ENCODE results near the gene SELENBP1. TPM values are rescaled to one million over a fixed set of nuclear protein-coding genes. Genes with fewer than 3 reads are reported as not detected.
"Not testable (repeated sequence)": the region's sequence is repeated elsewhere in the genome, so short reads cannot be mapped to it uniquely, and the experiment has no call there.

SELENBP1 gene
- total RNA-seq, 1 donor from 2014 or later = 2.3 TPM

DNA sequence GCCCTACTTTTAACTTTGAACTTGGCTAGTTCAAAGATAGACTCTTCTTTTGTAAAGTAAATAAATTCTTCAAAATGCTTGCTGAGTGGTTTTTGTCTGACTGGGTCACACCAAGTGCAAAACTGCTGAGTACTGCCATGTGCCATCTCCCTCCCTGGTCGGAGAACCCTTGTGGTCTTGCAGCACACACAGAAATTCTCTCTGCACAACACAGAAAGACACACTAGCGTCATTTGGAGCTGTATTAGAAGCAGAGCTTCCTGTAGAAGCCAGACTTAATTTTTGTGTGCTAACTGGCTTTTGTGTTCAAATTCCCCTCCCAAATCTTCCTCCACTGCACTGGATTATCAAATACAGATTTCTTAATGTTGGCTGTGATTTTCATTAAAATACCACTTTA, 29.4 kb upstream of the SELENBP1 start:
- Histone ChIP-seq H3K4me3 (ENCODE audit: low read depth, low read length) (no peak overlapping the region), H3K27me3 (ENCODE audit: control insufficient read depth, insufficient read depth, low read length) (no peaks in the 10 kb centered on the region), H3K36me3 (ENCODE audit: control insufficient read depth, insufficient read depth, low read length) (peaks cover 11% of the 10 kb centered on the region)
- no peak for TF ChIP-seq CTCF (IDR thresholded peaks at IDR 0.05; ENCODE audit: insufficient read depth, low read length, poor library complexity, severe bottlenecking)
- DNase-seq (ENCODE audit: low read depth) = no peak

GRCh38 chr1:151401125-151401788, 28.8 kb upstream of the SELENBP1 start:
- no peak for TF ChIP-seq CTCF (IDR thresholded peaks at IDR 0.05; ENCODE audit: insufficient read depth, low read length, poor library complexity, severe bottlenecking)
- Histone ChIP-seq H3K27me3 (ENCODE audit: control insufficient read depth, insufficient read depth, low read length) (no peaks in the 10 kb centered on the region), H3K4me3 (ENCODE audit: low read depth, low read length) (no peak overlapping the region), H3K36me3 (ENCODE audit: control insufficient read depth, insufficient read depth, low read length) (peaks cover 10% of the 10 kb centered on the region)
- no peak for DNase-seq (ENCODE audit: low read depth)

GRCh38 chr1:151399324-151400171, 27.0 kb upstream of the SELENBP1 start, which contains the start of gene PSMB4:
Gene PSMB4 (plus strand): TSS chr1:151399573. CDS start chr1:151399588, 15 bp downstream.
- Histone ChIP-seq H3K4me3 (ENCODE audit: low read depth, low read length) (peak within 1 kb of the TSS; percentile 71), H3K27me3 (ENCODE audit: control insufficient read depth, insufficient read depth, low read length) (no peaks in the 10 kb centered on the region), H3K36me3 (ENCODE audit: control insufficient read depth, insufficient read depth, low read length) (no peaks in the 10 kb centered on the region)
- peak; percentile 81 for DNase-seq (ENCODE audit: low read depth)
- peak; percentile 29 for TF ChIP-seq CTCF (IDR thresholded peaks at IDR 0.05; ENCODE audit: insufficient read depth, low read length, poor library complexity, severe bottlenecking)

DNA sequence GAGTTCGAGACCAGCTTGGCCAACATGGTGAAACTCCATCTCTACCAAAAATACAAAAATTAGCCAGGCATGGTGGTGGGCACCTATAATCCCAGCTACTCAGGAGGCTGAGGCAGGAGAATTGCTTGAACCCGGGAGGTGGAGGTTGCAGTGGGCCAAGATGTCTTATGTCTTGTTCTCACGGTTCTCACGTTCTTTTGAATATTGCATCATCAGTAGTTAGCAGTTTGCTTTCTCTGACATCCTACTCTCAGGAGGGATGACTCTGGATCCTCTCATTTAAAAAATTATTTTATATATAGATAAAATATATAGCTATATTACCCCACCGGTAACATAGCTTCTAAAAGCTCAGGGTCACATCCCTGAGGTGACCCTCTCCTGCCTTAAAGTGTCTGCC, 23.8 kb upstream of the SELENBP1 start:
- not testable (repeated sequence) for H3K36me3 ChIP-seq (ENCODE audit: control insufficient read depth, insufficient read depth, low read length); H3K4me3 ChIP-seq (ENCODE audit: low read depth, low read length); H3K27me3 ChIP-seq (ENCODE audit: control insufficient read depth, insufficient read depth, low read length); DNase-seq (ENCODE audit: low read depth)

DNA sequence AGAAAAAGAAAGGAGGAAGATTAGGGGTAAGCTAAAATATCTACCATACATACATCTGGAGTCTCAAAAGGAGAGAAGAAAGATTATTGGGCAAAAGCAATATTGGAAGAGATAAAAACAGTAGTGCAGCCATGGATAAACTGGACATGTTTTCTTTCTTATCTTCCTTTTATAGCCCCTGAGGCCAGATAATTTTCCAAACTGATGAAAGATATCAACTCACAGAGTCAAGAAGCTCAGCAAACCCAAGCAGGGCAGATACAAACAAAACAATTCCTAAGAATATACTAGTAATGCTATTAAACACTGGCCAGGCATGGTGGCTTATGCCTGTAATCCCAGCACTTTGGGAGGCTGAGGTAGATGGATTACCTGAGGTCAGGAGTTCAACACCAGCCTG, 21.1 kb upstream of the SELENBP1 start:
- no peaks in the 10 kb centered on the region for H3K27me3 ChIP-seq (ENCODE audit: control insufficient read depth, insufficient read depth, low read length)
- TF ChIP-seq CTCF (IDR thresholded peaks at IDR 0.05; ENCODE audit: insufficient read depth, low read length, poor library complexity, severe bottlenecking) = no peak
- DNase-seq (ENCODE audit: low read depth) = no peak
- H3K36me3 ChIP-seq (ENCODE audit: control insufficient read depth, insufficient read depth, low read length) = no peaks in the 10 kb centered on the region
- no peak overlapping the region for H3K4me3 ChIP-seq (ENCODE audit: low read depth, low read length)

DNA sequence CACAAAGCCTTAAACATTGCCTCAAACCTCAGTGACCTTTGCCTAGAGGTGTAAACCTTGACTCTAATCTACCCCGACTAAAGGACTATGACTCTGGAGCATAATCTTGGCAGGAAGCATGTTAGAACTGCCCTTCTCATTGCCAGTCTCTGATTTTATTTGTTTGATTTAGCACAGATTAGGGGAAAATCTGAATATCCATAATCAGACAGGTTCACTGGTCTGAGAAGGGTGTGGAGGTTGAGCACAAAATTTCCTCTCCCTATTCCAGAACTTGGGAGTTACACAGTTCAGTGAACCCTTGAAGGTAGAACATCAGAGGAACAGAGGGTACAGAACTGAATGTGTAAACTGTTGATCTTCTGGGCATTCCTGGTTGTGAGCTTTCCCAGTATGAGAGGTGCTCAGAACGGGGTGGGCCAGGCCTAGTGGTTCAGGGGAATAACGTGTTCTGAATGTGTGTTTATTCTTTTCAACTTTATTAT, 18.6 kb upstream of the SELENBP1 start:
- no peak for TF ChIP-seq CTCF (IDR thresholded peaks at IDR 0.05; ENCODE audit: insufficient read depth, low read length, poor library complexity, severe bottlenecking)
- Histone ChIP-seq H3K4me3 (ENCODE audit: low read depth, low read length) (no peak overlapping the region), H3K36me3 (ENCODE audit: control insufficient read depth, insufficient read depth, low read length) (no peaks in the 10 kb centered on the region), H3K27me3 (ENCODE audit: control insufficient read depth, insufficient read depth, low read length) (no peaks in the 10 kb centered on the region)
- no peak for DNase-seq (ENCODE audit: low read depth)

- not testable (repeated sequence) for H3K4me3 ChIP-seq (ENCODE audit: low read depth, low read length); DNase-seq (ENCODE audit: low read depth); H3K36me3 ChIP-seq (ENCODE audit: control insufficient read depth, insufficient read depth, low read length); H3K27me3 ChIP-seq (ENCODE audit: control insufficient read depth, insufficient read depth, low read length)
These were observed 17.9 kb upstream of the SELENBP1 start for GRCh38 chr1:151390221-151391078.

Measured in kidney epithelial cell (primary cell).